ENCODE measurements around the gene PDXK.

GRCh38 chr21:43703035-43703880, 15.7 kb upstream of the PDXK start:
- TF ChIP-seq TAF1 (IDR thresholded peaks at IDR 0.05; ENCODE audit: borderline replicate concordance, insufficient read depth, low read length) (no peak), POLR2AphosphoS5 (IDR thresholded peaks at IDR 0.05; ENCODE audit: low read depth, low read length) (no peak)
